NCI-H1417 (cell line): ENCODE data around the gene KCNT1.
A peak's percentile ranks its signal among the peaks of the same experiment; 100 is the strongest.

Experiments used
- DNase-seq, 3 experiments: peaks; one replicate each; lab custom pipeline; 2025; lab: John Stamatoyannopoulos, UW

The KCNT1 gene

GRCh38 chr9:135726138-135726853, 24.3 kb downstream of the KCNT1 start:
- no peak for DNase-seq

GRCh38 chr9:135727257-135727875, 25.4 kb downstream of the KCNT1 start:
- DNase-seq, result no peak

- no peak for DNase-seq
Observed at GRCh38 chr9:135728436-135729110, 26.6 kb downstream of the KCNT1 start.

GRCh38 chr9:135729480-135729879, 27.5 kb downstream of the KCNT1 start:
- no peak for DNase-seq

- DNase-seq, result no peak
Observed at GRCh38 chr9:135731454-135731853, 29.5 kb downstream of the KCNT1 start.

GRCh38 chr9:135732569-135733257, 30.7 kb downstream of the KCNT1 start:
- DNase-seq, result no peak

GRCh38 chr9:135734616-135735144, 32.7 kb downstream of the KCNT1 start:
- no peak for DNase-seq

GRCh38 chr9:135736272-135736978, 34.4 kb downstream of the KCNT1 start:
- peak in 2 of 3 experiments; percentile 35 to 54 for DNase-seq

- no peak for DNase-seq
Observed at GRCh38 chr9:135736979-135737839, 35.2 kb downstream of the KCNT1 start.

- peak in 1 of 3 experiments; percentile 26 for DNase-seq
Observed at GRCh38 chr9:135737840-135738521, 36.0 kb downstream of the KCNT1 start.

GRCh38 chr9:135739271-135740220, 37.6 kb downstream of the KCNT1 start:
- DNase-seq, result no peak

GRCh38 chr9:135741276-135742219, 39.6 kb downstream of the KCNT1 start:
- no peak for DNase-seq

GRCh38 chr9:135743021-135743420, 41.0 kb downstream of the KCNT1 start:
- no peak for DNase-seq

GRCh38 chr9:135743546-135744332, 41.8 kb downstream of the KCNT1 start:
- no peak for DNase-seq

- no peak for DNase-seq
Observed at GRCh38 chr9:135744333-135745070, 42.5 kb downstream of the KCNT1 start.

- no peak for DNase-seq
Observed at GRCh38 chr9:135745189-135745588, 43.2 kb downstream of the KCNT1 start.
